Natural killer cell treated with Interleukin-12 subunit alpha and Interleukin-12 subunit beta and Interleukin-15 and Interleukin-18, amount 100 ng/mL, for 72 hours (primary cell): ENCODE measurements around the gene TROAP. TPM values are rescaled to one million over a fixed set of nuclear protein-coding genes. Genes with fewer than 3 reads are reported as not detected.

Experiments
- ATAC-seq, 2 donors: fragments of 150-1000 bp; cut with Tn5 transposase in 1 of 2; sonication (Bioruptor Pico), chemical (Tn5 transposase) in 1 of 2; 2 replicates each; pipeline ENCODE4 v1.10.0; 2021
- DNase-seq: peaks from one replicate; pipeline ENCODE4 v3.0.0; 2022; ENCODE audit warnings: low spot score
- H3K27ac Mint-ChIP-seq, 2 donors: 1 replicate in 1 of 2; 2 replicates in 1 of 2; pipeline ENCODE4 v1.8.0; 2022; ENCODE audit warnings: mixed read lengths in 2 of 2, mild to moderate bottlenecking in 1 of 2, moderate library complexity in 1 of 2
- H3K27me3 Mint-ChIP-seq, 2 donors: 1 replicate in 1 of 2; 2 replicates in 1 of 2; pipeline ENCODE4 v1.8.0; 2022; ENCODE audit warnings: mixed read lengths in 2 of 2
- H3K36me3 Mint-ChIP-seq: one replicate; pipeline ENCODE4 v1.8.0; 2022; ENCODE audit warnings: mixed read lengths
- H3K4me1 Mint-ChIP-seq, 2 donors: 1 replicate in 1 of 2; 2 replicates in 1 of 2; pipeline ENCODE4 v1.8.0; 2022; ENCODE audit warnings: low read depth in 2 of 2, mixed read lengths in 2 of 2, mild to moderate bottlenecking in 1 of 2
- H3K4me3 Mint-ChIP-seq: one replicate; pipeline ENCODE4 v1.8.0; 2022; ENCODE audit warnings: mixed read lengths
- H3K9me3 Mint-ChIP-seq: 2 replicates; pipeline ENCODE4 v1.8.0; 2022; ENCODE audit warnings: mixed read lengths
- total RNA-seq, 2 donors: library from RNA; stranded (reverse); gene quantifications; one replicate each; pipeline ENCODE4 v1.2.3, GENCODE V29; 2022

The TROAP gene
- total RNA-seq, 2 donors from 2014 or later = 37.4 to 103 TPM

- Mint-ChIP-seq H3K9me3 (no peaks in the 10 kb centered on the region), H3K27ac (no peak overlapping the region), H3K4me3 (no peak overlapping the region), H3K4me1 (no peaks in the 10 kb centered on the region), H3K36me3 (no peaks in the 10 kb centered on the region), H3K27me3 (peaks cover 34% of the 10 kb centered on the region in 2 donors)
- no peak for DNase-seq
- ATAC-seq = no peak
These were observed 35.2 kb upstream of the TROAP start for GRCh38 chr12:49287876-49288275.

- Mint-ChIP-seq H3K36me3 (no peaks in the 10 kb centered on the region), H3K4me3 (no peak overlapping the region), H3K9me3 (no peaks in the 10 kb centered on the region), H3K4me1 (no peaks in the 10 kb centered on the region), H3K27me3 (peaks cover 34% of the 10 kb centered on the region in 2 donors), H3K27ac (no peak overlapping the region)
- peak in 1 of 2 donors; percentile 51 for ATAC-seq
- no peak for DNase-seq
These were observed 34.6 kb upstream of the TROAP start for GRCh38 chr12:49288412-49288853.

GRCh38 chr12:49288922-49289555 lies 34.0 kb upstream of the TROAP start:
- no peaks in the 10 kb centered on the region for H3K9me3 Mint-ChIP-seq
- no peaks in the 10 kb centered on the region for H3K36me3 Mint-ChIP-seq
- H3K4me3 Mint-ChIP-seq = no peak overlapping the region
- H3K27ac Mint-ChIP-seq = no peak overlapping the region
- H3K4me1 Mint-ChIP-seq = no peaks in the 10 kb centered on the region
- DNase-seq (no peak), ATAC-seq (no peak)
- peaks cover 34% of the 10 kb centered on the region in 2 donors for H3K27me3 Mint-ChIP-seq

DNA sequence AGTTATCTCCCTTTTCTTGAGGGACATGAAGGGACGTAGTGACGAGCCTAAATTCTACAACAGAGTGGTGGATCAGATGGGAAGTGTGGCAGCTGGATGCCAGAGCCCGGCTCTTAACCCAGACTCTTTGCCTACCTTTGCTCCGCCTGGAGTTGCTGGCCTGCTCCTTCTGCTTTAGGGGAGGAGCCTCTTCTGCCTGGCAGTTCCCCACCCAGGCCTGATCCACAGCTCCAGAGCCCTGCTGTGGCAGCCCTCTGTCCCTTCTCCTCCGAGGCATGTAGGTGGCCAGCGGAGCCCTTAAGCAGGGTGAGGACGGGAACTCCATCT lies 30.4 kb upstream of the TROAP start:
- Mint-ChIP-seq H3K27me3 (peaks cover 19 to 31% of the 10 kb centered on the region in 2 donors), H3K4me3 (no peak overlapping the region)

GRCh38 chr12:49293056-49293956 lies 29.7 kb upstream of the TROAP start:
- Mint-ChIP-seq H3K4me3 (no peak overlapping the region), H3K27ac (no peak overlapping the region), H3K36me3 (no peaks in the 10 kb centered on the region), H3K27me3 (peaks cover 19 to 31% of the 10 kb centered on the region in 2 donors), H3K9me3 (no peaks in the 10 kb centered on the region), H3K4me1 (no peaks in the 10 kb centered on the region)
- no peak for ATAC-seq
- DNase-seq = no peak

More for the DNA sequence above, 30.4 kb upstream of the TROAP start:
- DNase-seq = no peak
- H3K36me3 Mint-ChIP-seq = no peaks in the 10 kb centered on the region
- no peak overlapping the region for H3K27ac Mint-ChIP-seq
- no peak for ATAC-seq
- no peaks in the 10 kb centered on the region for H3K4me1 Mint-ChIP-seq
- H3K9me3 Mint-ChIP-seq = no peaks in the 10 kb centered on the region

- ATAC-seq (no peak), DNase-seq (no peak)
- no peak overlapping the region for H3K27ac Mint-ChIP-seq
- no peaks in the 10 kb centered on the region for H3K9me3 Mint-ChIP-seq
- peaks cover 25 to 33% of the 10 kb centered on the region in 2 donors for H3K27me3 Mint-ChIP-seq
- H3K4me1 Mint-ChIP-seq = no peaks in the 10 kb centered on the region
- H3K4me3 Mint-ChIP-seq = no peak overlapping the region
- no peaks in the 10 kb centered on the region for H3K36me3 Mint-ChIP-seq
These were observed 28.8 kb upstream of the TROAP start for GRCh38 chr12:49294086-49294803.

- Mint-ChIP-seq H3K36me3 (no peaks in the 10 kb centered on the region), H3K4me1 (no peaks in the 10 kb centered on the region), H3K27ac (no peak overlapping the region), H3K27me3 (peaks cover 25 to 33% of the 10 kb centered on the region in 2 donors), H3K9me3 (no peaks in the 10 kb centered on the region), H3K4me3 (no peak overlapping the region)
- ATAC-seq (no peak), DNase-seq (no peak)
These were observed 28.3 kb upstream of the TROAP start for GRCh38 chr12:49294804-49295081.

- no peak within 1 kb of the TSS for H3K27ac Mint-ChIP-seq
- H3K4me1 Mint-ChIP-seq = no peaks in the 10 kb centered on the region
- no peaks in the 10 kb centered on the region for H3K36me3 Mint-ChIP-seq
- no peak for ATAC-seq
- peaks cover 25 to 33% of the 10 kb centered on the region in 2 donors for H3K27me3 Mint-ChIP-seq
- no peak for DNase-seq
- H3K9me3 Mint-ChIP-seq = no peaks in the 10 kb centered on the region
- H3K4me3 Mint-ChIP-seq = no peak within 1 kb of the TSS
These were observed 27.7 kb upstream of the TROAP start, which contains the start of gene PRPH for GRCh38 chr12:49295082-49295936. Gene PRPH, plus strand, starts transcription at chr12:49295147. Its CDS starts 54 bp downstream, at chr12:49295201.

DNA sequence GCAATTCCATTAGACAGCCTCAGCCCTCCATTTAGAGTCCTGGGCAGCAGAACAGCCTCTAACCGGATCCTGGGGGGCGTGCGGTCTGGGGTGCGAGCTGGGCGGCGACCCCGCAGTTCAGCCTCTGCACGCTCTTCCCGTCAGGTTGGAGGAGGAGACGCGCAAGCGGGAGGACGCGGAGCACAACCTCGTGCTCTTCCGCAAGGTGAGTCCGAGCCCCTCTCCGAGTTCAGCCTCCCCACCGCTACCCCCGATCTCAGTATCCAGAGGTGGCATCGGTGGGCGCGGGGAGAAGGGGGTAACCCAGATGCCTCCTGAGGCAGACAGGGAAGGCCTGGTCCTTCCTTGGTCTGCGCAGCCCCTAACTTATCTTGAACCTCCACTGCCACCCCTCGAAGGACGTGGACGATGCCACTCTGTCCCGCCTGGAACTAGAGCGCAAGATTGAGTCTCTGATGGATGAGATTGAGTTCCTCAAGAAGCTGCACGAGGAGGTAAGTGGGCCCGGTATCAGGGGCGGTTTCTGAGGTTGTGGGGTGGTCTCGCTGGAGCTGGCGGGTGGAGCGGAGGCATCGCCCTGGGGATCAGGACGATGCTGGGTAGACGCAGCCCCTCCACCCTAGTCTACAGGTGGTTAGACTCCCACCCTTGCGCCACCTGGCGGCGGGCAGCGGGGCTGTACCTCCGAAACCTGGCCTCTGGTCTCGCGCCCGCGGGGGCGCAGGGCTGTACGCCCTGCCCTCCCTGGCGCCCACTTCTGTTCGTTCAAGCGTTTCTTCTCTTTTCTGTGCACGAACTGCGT lies 26.8 kb upstream of the TROAP start:
- Mint-ChIP-seq H3K4me1 (no peaks in the 10 kb centered on the region), H3K27ac (no peak overlapping the region), H3K9me3 (no peaks in the 10 kb centered on the region), H3K36me3 (no peaks in the 10 kb centered on the region), H3K4me3 (peak overlapping the region; percentile 32), H3K27me3 (peaks cover 25 to 30% of the 10 kb centered on the region in 2 donors)
- DNase-seq = no peak
- ATAC-seq = peak; percentile 59 to 68

DNA sequence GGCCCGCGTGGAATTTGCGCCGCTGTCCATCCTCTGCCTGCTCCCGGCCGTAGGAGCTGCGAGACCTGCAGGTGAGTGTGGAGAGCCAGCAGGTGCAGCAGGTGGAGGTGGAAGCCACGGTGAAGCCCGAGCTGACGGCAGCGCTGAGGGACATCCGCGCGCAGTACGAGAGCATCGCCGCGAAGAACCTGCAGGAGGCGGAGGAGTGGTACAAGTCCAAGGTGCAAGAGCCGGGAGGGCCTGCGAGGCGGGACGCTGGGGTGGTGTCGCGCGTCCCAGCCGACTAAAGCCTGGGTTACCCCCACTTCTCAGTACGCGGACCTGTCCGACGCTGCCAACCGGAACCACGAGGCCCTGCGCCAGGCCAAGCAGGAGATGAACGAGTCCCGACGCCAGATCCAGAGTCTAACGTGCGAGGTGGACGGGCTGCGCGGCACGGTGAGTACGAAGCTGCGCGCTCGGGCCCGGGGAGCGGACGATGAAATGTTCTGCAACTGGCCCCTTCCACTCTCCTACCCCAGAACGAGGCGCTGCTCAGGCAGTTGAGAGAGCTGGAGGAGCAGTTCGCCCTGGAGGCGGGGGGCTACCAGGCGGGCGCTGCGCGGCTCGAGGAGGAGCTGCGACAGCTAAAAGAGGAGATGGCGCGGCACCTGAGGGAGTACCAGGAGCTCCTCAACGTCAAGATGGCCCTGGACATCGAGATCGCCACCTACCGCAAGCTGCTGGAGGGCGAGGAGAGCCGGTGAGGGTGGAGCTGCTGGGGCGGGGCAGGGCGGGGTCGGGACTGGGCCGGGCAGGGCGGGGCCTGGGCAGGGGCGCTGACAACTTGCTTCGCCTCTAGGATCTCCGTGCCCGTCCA lies 26.0 kb upstream of the TROAP start:
- ATAC-seq (peak in 1 of 2 donors; percentile 61), DNase-seq (no peak)
- peaks cover 17 to 29% of the 10 kb centered on the region in 2 donors for H3K27me3 Mint-ChIP-seq
- H3K4me3 Mint-ChIP-seq = peak overlapping the region; percentile 32
- no peak overlapping the region for H3K27ac Mint-ChIP-seq
- H3K9me3 Mint-ChIP-seq = no peaks in the 10 kb centered on the region
- H3K4me1 Mint-ChIP-seq = peaks cover 5% of the 10 kb centered on the region in 2 donors
- no peaks in the 10 kb centered on the region for H3K36me3 Mint-ChIP-seq

DNA sequence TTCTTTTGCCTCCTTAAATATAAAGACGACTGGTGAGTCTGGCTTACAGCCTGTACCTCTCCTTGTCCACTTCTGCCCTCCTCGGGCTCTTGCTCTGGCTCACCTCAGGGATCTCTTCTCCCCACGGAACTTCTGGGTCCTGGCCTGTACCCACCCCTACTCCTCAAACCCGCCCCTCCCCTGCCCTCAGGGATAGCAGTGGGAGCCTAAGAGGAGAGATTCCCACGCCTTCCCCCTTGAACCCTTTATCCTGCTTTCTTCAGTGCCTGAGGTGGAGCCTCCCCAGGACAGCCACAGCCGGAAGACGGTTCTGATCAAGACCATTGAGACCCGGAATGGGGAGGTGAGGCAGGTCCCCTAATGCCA lies 25.4 kb upstream of the TROAP start:
- peaks cover 19 to 30% of the 10 kb centered on the region in 2 donors for H3K27me3 Mint-ChIP-seq

GRCh38 chr12:49298160-49298559 lies 24.9 kb upstream of the TROAP start:
- Mint-ChIP-seq H3K27me3 (peaks cover 24 to 35% of the 10 kb centered on the region in 2 donors), H3K4me1 (peaks cover 5% of the 10 kb centered on the region in 2 donors), H3K27ac (no peak overlapping the region), H3K4me3 (no peak overlapping the region), H3K9me3 (no peaks in the 10 kb centered on the region), H3K36me3 (no peaks in the 10 kb centered on the region)
- ATAC-seq (no peak), DNase-seq (no peak)

More for the DNA sequence above, 25.4 kb upstream of the TROAP start:
- ATAC-seq (no peak), DNase-seq (no peak)
- H3K27ac Mint-ChIP-seq = no peak overlapping the region
- no peaks in the 10 kb centered on the region for H3K36me3 Mint-ChIP-seq
- H3K4me1 Mint-ChIP-seq = peaks cover 5% of the 10 kb centered on the region in 2 donors
- no peaks in the 10 kb centered on the region for H3K9me3 Mint-ChIP-seq
- H3K4me3 Mint-ChIP-seq = no peak overlapping the region
